Renal cortical epithelial cell (primary cell): ENCODE measurements around the gene TAAR6. TPM values are rescaled to one million over a fixed set of nuclear protein-coding genes. Genes with fewer than 3 reads are reported as not detected.
"Not testable (repeated sequence)": the region's sequence is repeated elsewhere in the genome, so short reads cannot be mapped to it uniquely, and the experiment has no call there.

Experiments used
- DNase-seq: peaks from one replicate; pipeline ENCODE4 v3.0.0-alpha.2; 2011; ENCODE audit warnings: low read depth
- total RNA-seq: library from RNA; depleted of rRNA; stranded (reverse); fragments of >200 nt; gene quantifications from 2 replicates; pipeline ENCODE4 v1.2.3, GENCODE V29; 2014

The TAAR6 gene
- total RNA-seq, 1 donor from 2014 or later: not detected

- no peak for DNase-seq
These were observed 20.2 kb downstream of the TAAR6 start for GRCh38 chr6:132590362-132590761.

DNA sequence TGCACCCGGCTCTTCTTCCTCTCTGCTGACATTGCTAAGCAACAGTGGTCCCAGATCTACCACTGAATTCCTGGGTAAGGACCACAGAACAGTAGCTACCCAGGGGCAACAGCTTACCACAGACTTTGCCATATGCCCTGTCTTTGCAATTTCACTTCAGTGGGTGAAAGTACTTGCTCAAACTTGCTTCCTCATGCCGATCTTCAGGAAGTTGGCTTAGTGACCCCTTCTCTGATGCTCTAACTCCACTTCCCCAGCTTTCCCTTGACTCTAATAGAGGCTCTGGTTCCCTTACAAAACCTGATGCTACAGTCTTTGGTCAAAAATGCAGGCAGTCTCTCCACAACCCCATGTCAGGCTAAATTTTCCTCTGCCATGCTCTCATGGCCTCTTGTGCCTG, 22.7 kb downstream of the TAAR6 start:
- no peak for DNase-seq

GRCh38 chr6:132596201-132596600, 26.1 kb downstream of the TAAR6 start:
- DNase-seq: no peak

DNA sequence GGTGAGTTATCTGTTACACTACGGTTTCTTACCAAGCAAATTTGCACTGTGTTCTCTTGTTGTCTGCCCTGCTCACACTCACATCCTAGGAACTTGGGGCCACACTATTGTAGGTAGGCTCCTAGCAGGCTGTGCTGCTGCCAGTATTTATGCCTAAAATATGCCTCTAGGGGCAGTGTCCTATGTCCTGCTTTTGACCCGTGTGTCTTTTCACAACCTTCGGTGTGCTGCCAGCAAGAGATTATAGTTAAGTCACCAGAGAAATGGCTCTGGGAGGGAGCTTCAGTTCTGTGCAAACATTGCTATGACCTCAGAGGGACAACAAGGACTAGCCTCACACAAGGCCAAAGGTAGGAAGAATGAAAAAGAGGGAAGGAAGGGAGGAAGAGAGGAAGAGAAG, 28.4 kb downstream of the TAAR6 start:
- peak; percentile 11 for DNase-seq

GRCh38 chr6:132600900-132601299, 30.8 kb downstream of the TAAR6 start:
- DNase-seq: not testable (repeated sequence)

DNA sequence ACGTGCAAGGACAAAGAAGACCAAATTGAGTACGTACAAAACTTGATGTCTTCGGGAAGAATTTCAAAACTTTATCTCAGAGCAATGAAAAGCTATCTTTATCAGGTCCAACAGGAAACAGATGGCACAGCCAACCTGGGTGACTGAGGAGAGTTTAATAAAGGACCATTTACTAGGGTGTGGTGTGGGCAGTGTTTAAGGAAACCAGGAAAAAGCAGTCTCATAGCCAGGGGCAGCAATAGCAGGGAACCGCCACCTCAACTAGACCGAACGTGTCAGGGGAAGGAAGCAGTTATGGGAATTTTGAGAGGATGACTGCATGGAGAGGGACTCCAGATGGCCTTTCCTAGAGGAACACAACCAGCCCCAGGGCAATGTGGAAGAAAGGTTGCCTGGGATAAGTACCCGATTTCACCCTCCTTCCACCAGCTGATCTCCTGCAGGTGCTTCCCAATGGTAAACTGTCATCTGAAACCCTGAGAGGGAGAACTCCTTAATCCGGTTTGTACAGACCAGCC, 34.6 kb downstream of the TAAR6 start:
- DNase-seq: no peak

DNA sequence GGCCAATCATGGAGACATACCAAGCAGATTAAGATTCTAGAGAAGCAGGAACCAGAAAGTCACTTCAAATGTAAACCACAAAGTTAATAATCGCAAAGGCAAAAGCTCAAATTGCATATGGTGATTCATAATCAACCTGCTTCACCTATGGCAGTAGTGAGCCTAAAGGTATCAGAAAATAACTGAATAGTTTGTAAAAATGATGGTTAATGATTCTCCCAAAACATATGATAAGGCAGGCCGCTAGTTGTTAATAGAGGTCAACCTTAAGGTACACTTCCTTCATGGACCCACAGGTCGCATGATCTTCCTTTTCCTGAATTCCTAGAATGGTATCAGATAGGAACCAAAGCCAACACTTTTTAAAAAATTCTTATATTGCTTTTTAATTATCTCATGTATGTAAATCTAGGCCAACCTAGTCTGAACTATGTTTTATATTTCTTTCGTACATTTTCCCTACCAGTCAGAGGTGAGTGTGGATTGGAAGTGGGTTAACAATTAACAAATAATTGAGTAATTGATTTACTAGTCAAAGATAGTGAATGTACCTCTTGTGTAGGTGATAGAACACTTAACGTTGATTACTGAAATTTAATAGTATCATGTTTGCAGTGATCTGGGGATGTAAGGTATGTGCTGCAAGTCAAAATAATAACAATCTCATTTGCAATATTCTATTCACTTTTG, 37.6 kb downstream of the TAAR6 start:
- DNase-seq: peak; percentile 91

DNA sequence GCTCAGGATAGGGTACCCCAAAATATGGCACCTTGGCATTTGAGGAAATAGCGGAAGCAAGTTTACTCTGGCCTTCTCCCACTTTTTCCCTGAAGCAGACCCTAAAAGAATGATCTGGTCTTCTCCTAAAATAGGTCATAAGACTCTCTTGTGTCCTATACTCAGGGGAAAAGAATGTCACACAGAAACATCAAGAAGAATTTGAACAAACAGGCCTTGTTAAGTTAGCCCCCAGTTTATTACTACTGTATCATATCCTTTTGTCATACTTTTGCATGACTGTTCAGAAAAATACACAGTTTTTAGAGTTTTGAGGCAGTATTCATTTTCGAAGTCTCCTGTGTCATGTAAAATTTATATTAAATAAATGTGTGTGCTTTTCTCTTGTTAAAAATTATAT, 41.5 kb downstream of the TAAR6 start:
- no peak for DNase-seq

DNA sequence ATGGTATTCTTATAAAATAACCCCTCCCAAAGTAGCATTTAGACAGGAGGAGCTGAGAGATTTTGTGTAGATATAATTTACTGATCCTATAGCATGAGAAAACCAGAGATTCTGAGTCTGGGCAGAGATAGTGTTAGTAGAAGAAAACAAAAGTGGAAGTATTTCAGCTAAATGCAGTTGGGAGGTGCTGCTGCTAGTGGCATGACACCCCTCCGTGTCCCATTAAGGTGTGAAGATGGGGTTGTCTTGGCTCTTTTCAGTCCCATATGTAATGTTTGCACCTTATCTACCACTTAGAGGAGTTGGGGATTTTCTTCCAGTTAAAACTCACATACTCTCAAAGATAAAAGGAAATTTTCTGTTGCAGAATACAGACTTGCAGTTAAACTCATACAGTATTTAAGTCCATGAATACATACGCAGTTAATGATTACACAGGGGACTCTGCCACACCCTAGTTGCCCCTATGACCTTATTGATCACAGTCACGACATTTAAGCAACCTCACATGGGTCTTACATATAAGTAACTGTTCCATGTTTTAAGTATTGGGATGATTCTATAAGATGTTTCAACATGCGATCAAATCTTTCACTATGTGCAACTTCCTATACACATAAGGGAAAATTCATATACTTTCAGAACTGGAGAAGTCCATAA, 42.5 kb downstream of the TAAR6 start:
- DNase-seq: no peak

- DNase-seq: no peak
These were observed 44.4 kb downstream of the TAAR6 start for GRCh38 chr6:132614554-132614953.

- no peak for DNase-seq
These were observed 46.6 kb downstream of the TAAR6 start for GRCh38 chr6:132616677-132617076.

Other genes with a start within 250 kb of the TAAR6 start
- gene MOXD1, start 168.8 kb upstream of the TAAR6 start, total RNA-seq: 53.5 and 145 TPM in 2 replicates
- gene STX7, start 57.2 kb upstream of the TAAR6 start, total RNA-seq: 51.9 and 65.7 TPM in 2 replicates
- not detected in 2 replicates for gene TAAR9, start 32.0 kb upstream of the TAAR6 start, total RNA-seq
- not detected in 2 replicates for gene TAAR8, start 17.6 kb upstream of the TAAR6 start, total RNA-seq
- not detected in 2 replicates for gene TAAR5, start 19.4 kb downstream of the TAAR6 start, total RNA-seq
- gene TAAR2, start 54.0 kb downstream of the TAAR6 start, total RNA-seq: not detected in 2 replicates
- gene TAAR1, start 88.9 kb downstream of the TAAR6 start, total RNA-seq: not detected in 2 replicates
- 2.2 and 4.5 TPM in 2 replicates for gene VNN1, start 143.7 kb downstream of the TAAR6 start, total RNA-seq
- gene VNN2, start 187.6 kb downstream of the TAAR6 start, total RNA-seq: 1.5 and 6.9 TPM in 2 replicates
- gene SLC18B1, start 228.3 kb downstream of the TAAR6 start, total RNA-seq: 23.1 and 25.4 TPM in 2 replicates
- gene RPS12, start 244.2 kb downstream of the TAAR6 start, total RNA-seq: 827 and 839 TPM in 2 replicates